DND-41 (cell line): ENCODE results near the gene DDX31.

ENCODE experiments used
- ATAC-seq: fragments of 200-7000 bp; cut with Tn5 transposase; 3 replicates; pipeline ENCODE4 v1.9.1; 2021; ENCODE audit warnings: low read depth; ENCODE audit not compliant: insufficient read depth
- DNase-seq: peaks from one replicate; pipeline ENCODE4 v3.0.0-alpha.2; 2020
- H2AFZ ChIP-seq: 2 replicates; pipeline ENCODE4 v1.6.0; 2012; ENCODE audit warnings: low read depth, low read length
- H3K27ac ChIP-seq: 2 replicates; pipeline ENCODE4 v1.5.1; 2012; ENCODE audit warnings: low read length, inconsistent platforms
- H3K27me3 ChIP-seq: fragments of 200-600 bp; sonication (generic); 2 replicates; pipeline ENCODE4 v1.6.0; 2012; ENCODE audit warnings: low read length, mild to moderate bottlenecking, inconsistent platforms; ENCODE audit not compliant: insufficient read depth, poor library complexity
- H3K36me3 ChIP-seq: 2 replicates; pipeline ENCODE4 v1.5.1; 2012; ENCODE audit warnings: low read length, inconsistent platforms; ENCODE audit not compliant: insufficient read depth
- H3K4me1 ChIP-seq: 2 replicates; pipeline ENCODE4 v1.5.1; 2012; ENCODE audit warnings: mild to moderate bottlenecking, low read length; ENCODE audit not compliant: insufficient read depth
- H3K4me2 ChIP-seq: 2 replicates; pipeline ENCODE4 v1.6.0; 2012; ENCODE audit warnings: mild to moderate bottlenecking, moderate library complexity, low read length, inconsistent platforms; ENCODE audit not compliant: insufficient read depth
- H3K4me3 ChIP-seq, 2 experiments: fragments of 200-600 bp in 1 of 2; shearing (Covaris generic) in 1 of 2; 2 replicates each; pipeline ENCODE4 v1.5.1; 2012 to 2016; ENCODE audit warnings: inconsistent platforms in 2 of 2, low read length in 2 of 2, mild to moderate bottlenecking in 2 of 2, low read depth in 1 of 2, moderate library complexity in 1 of 2
- H3K79me2 ChIP-seq: 2 replicates; pipeline ENCODE4 v1.6.0; 2012; ENCODE audit warnings: low read length, inconsistent platforms; ENCODE audit not compliant: insufficient read depth
- H3K9ac ChIP-seq: 2 replicates; pipeline ENCODE4 v1.6.0; 2012; ENCODE audit warnings: low read depth, mild to moderate bottlenecking, inconsistent platforms, low read length, moderate library complexity
- H3K9me3 ChIP-seq: 2 replicates; pipeline ENCODE4 v1.5.1; 2012; ENCODE audit warnings: low read length, moderate library complexity, mild to moderate bottlenecking, inconsistent platforms; ENCODE audit not compliant: insufficient read depth, severe bottlenecking
- H4K20me1 ChIP-seq: 2 replicates; pipeline ENCODE4 v1.6.0; 2012; ENCODE audit warnings: low read length; ENCODE audit not compliant: insufficient read depth
- EZH2 ChIP-seq: IDR thresholded peaks from 3 replicates; pipeline ENCODE4 v1.6.1; 2012; ENCODE audit warnings: borderline replicate concordance, low read depth, mild to moderate bottlenecking, moderate library complexity, low read length, inconsistent platforms; ENCODE audit not compliant: severe bottlenecking
- TF ChIP-seq, protein P1 (sequence below): IDR thresholded peaks from 2 replicates; pipeline ENCODE4 v1.5.1; 2012; ENCODE audit warnings: borderline replicate concordance, low read length, moderate library complexity, mild to moderate bottlenecking; ENCODE audit not compliant: poor library complexity, severe bottlenecking; ENCODE audit errors: extremely low read depth

DDX31 gene

DNA sequence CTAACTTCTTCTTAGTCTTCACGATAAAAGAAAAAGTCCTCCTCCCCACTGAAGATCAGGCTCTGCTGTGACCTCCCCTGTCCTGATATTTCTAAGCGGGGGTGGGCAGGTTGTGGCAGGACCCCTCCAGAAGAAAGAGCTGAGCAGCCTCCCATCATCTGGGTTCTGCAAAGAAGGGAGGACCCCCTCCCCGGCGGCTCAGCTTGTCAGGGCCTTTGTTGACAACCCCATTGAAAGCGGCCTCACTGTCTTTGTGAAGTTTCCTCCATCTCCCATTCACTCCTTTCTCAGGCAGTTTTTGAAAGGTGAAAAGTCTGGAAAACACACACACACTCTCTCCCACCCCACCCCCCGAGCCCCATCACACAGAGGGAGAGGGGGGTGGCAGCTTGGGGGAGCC, 113.5 kb downstream of the DDX31 start:
- no peaks in the 10 kb centered on the region for H3K36me3 ChIP-seq
- no peak overlapping the region for H3K9ac ChIP-seq
- no peaks in the 10 kb centered on the region for H3K4me1 ChIP-seq
- H3K79me2 ChIP-seq, result no peaks in the 10 kb centered on the region
- H3K9me3 ChIP-seq, result no peaks in the 10 kb centered on the region
- no peak overlapping the region for H2AFZ ChIP-seq
- no peak overlapping the region for H3K4me2 ChIP-seq
- H3K27me3 ChIP-seq, result no peaks in the 10 kb centered on the region
- no peak for TF ChIP-seq EZH2
- TF ChIP-seq, protein P1, sequence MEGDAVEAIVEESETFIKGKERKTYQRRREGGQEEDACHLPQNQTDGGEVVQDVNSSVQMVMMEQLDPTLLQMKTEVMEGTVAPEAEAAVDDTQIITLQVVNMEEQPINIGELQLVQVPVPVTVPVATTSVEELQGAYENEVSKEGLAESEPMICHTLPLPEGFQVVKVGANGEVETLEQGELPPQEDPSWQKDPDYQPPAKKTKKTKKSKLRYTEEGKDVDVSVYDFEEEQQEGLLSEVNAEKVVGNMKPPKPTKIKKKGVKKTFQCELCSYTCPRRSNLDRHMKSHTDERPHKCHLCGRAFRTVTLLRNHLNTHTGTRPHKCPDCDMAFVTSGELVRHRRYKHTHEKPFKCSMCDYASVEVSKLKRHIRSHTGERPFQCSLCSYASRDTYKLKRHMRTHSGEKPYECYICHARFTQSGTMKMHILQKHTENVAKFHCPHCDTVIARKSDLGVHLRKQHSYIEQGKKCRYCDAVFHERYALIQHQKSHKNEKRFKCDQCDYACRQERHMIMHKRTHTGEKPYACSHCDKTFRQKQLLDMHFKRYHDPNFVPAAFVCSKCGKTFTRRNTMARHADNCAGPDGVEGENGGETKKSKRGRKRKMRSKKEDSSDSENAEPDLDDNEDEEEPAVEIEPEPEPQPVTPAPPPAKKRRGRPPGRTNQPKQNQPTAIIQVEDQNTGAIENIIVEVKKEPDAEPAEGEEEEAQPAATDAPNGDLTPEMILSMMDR, result no peak
- H3K27ac ChIP-seq, result no peak overlapping the region
- no peaks in the 10 kb centered on the region for H4K20me1 ChIP-seq
- DNase-seq (no peak), ATAC-seq (no peak)
- H3K4me3 ChIP-seq, result no peak overlapping the region

DNA sequence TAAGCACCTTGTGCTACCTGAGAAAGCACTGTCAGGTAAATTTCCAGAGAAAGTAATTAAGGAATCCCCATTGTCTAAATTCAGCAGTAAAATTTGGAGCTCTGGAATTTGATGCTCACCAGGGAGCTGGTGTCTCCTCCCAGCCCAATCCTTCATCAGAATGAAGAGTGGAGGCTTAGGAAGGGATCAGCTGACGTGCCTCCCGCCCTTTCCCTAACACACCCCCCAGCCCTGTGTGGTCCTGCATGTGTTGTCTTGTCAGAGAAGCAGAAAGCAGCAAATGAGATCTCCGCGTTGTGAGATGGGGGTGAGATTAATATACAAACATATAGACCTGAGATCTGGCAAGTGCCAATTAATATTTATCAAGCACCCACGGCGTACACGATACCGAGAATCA, 114.3 kb downstream of the DDX31 start:
- no peak overlapping the region for H3K27ac ChIP-seq
- H3K79me2 ChIP-seq, result no peaks in the 10 kb centered on the region
- no peaks in the 10 kb centered on the region for H3K4me1 ChIP-seq
- DNase-seq, result no peak
- H3K36me3 ChIP-seq, result no peaks in the 10 kb centered on the region
- H3K9ac ChIP-seq, result no peak overlapping the region
- no peak for ATAC-seq
- TF ChIP-seq EZH2, result no peak
- TF ChIP-seq, protein P1, result no peak
- no peaks in the 10 kb centered on the region for H3K27me3 ChIP-seq
- no peak overlapping the region for H3K4me2 ChIP-seq
- no peaks in the 10 kb centered on the region for H4K20me1 ChIP-seq
- H3K9me3 ChIP-seq, result no peaks in the 10 kb centered on the region
- H3K4me3 ChIP-seq, result no peak overlapping the region
- H2AFZ ChIP-seq, result no peak overlapping the region

DNA sequence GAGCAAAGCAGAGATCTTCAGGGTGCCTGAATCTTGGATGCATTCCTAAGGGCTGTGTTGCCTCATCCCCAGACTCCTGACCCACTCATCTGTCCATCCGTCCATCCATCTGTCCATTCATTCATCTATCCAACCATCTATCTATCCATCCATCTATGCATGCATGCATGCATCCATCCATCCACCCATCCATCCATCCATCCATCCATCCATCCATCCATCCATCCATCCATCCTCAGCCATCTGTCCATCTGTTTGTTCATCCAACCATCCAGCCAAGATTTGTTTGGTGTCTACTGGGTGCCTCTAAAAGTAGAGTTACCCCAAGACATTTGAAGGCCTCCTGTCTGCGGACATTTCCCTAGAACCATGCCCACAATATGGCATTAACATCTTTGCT, 115.0 kb downstream of the DDX31 start:
- no peak for TF ChIP-seq EZH2
- TF ChIP-seq, protein P1, result no peak
- H3K36me3 ChIP-seq, result no peaks in the 10 kb centered on the region
- no peak for DNase-seq
- no peak overlapping the region for H3K4me3 ChIP-seq
- H3K4me1 ChIP-seq, result no peaks in the 10 kb centered on the region
- H3K4me2 ChIP-seq, result no peak overlapping the region
- no peaks in the 10 kb centered on the region for H3K9me3 ChIP-seq
- H3K9ac ChIP-seq, result no peak overlapping the region
- H2AFZ ChIP-seq, result no peak overlapping the region
- H3K79me2 ChIP-seq, result no peaks in the 10 kb centered on the region
- no peaks in the 10 kb centered on the region for H3K27me3 ChIP-seq
- no peak overlapping the region for H3K27ac ChIP-seq
- ATAC-seq, result no peak
- no peaks in the 10 kb centered on the region for H4K20me1 ChIP-seq

DNA sequence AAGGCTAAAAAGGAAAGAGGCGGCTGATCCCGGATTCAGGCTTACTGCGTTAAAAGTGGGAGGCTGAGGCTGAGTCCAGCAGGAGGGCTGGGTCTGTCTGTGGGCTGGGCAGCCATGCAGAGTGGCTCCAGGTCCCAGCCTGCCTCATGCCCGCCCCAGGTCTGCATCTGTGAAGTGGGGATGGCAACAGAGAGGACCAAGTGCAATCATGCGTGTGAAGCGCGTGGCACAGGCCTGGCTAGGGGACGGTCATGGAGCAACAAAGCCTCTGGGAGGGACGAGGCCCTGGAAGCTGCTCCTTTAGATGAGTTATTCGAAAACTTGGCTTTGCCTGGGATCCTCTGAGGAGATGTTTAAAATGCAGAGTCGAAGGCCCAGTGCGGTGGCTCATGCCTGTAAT, 117.7 kb downstream of the DDX31 start:
- no peaks in the 10 kb centered on the region for H3K27me3 ChIP-seq
- H4K20me1 ChIP-seq, result 0 out of 2 replicates have a peak, but pooled peaks cover 5% of the 10 kb centered on the region
- no peak for ATAC-seq
- H3K4me2 ChIP-seq, result no peak overlapping the region
- DNase-seq, result no peak
- H2AFZ ChIP-seq, result no peak overlapping the region
- no peaks in the 10 kb centered on the region for H3K4me1 ChIP-seq
- no peak overlapping the region for H3K27ac ChIP-seq
- H3K36me3 ChIP-seq, result no peaks in the 10 kb centered on the region
- H3K9me3 ChIP-seq, result no peaks in the 10 kb centered on the region
- H3K79me2 ChIP-seq, result no peaks in the 10 kb centered on the region
- H3K4me3 ChIP-seq, result no peak overlapping the region
- TF ChIP-seq, protein P1, result no peak
- no peak for TF ChIP-seq EZH2
- no peak overlapping the region for H3K9ac ChIP-seq
